ENCODE data around the gene TM4SF18.

Gene TM4SF18

GRCh38 chr3:149282322-149282721, 51.1 kb downstream of the TM4SF18 start:
- TF ChIP-seq CTCF (IDR thresholded peaks at IDR 0.05; ENCODE audit: low read depth, low read length), result no peak
- no peak for DNase-seq (ENCODE audit: extremely low read depth, low read depth)

GRCh38 chr3:149280671-149281349, 52.6 kb downstream of the TM4SF18 start:
- TF ChIP-seq CTCF (IDR thresholded peaks at IDR 0.05; ENCODE audit: low read depth, low read length), result no peak
- no peak for DNase-seq (ENCODE audit: extremely low read depth, low read depth)

GRCh38 chr3:149278911-149279310, 54.5 kb downstream of the TM4SF18 start:
- no peak for TF ChIP-seq CTCF (IDR thresholded peaks at IDR 0.05; ENCODE audit: low read depth, low read length)
- DNase-seq (ENCODE audit: extremely low read depth, low read depth), result no peak

- no peak for DNase-seq (ENCODE audit: extremely low read depth, low read depth)
- no peak for TF ChIP-seq CTCF (IDR thresholded peaks at IDR 0.05; ENCODE audit: low read depth, low read length)
Measured at GRCh38 chr3:149277331-149277813, 56.1 kb downstream of the TM4SF18 start.

GRCh38 chr3:149276619-149277018, 56.8 kb downstream of the TM4SF18 start:
- no peak for DNase-seq (ENCODE audit: extremely low read depth, low read depth)
- TF ChIP-seq CTCF (IDR thresholded peaks at IDR 0.05; ENCODE audit: low read depth, low read length), result no peak

GRCh38 chr3:149274220-149274619, 59.2 kb downstream of the TM4SF18 start:
- TF ChIP-seq CTCF (IDR thresholded peaks at IDR 0.05; ENCODE audit: low read depth, low read length), result no peak
- DNase-seq (ENCODE audit: extremely low read depth, low read depth), result no peak

GRCh38 chr3:149273096-149273751, 60.2 kb downstream of the TM4SF18 start:
- DNase-seq (ENCODE audit: extremely low read depth, low read depth), result peak; percentile 77
- TF ChIP-seq CTCF (IDR thresholded peaks at IDR 0.05; ENCODE audit: low read depth, low read length), result peak; percentile 89

Data from AG09319 (cell line).